Measurements from ENCODE around the gene CELA1. TPM values are rescaled to one million over a fixed set of nuclear protein-coding genes. Genes with fewer than 3 reads are reported as not detected.
"Not testable (repeated sequence)": the region's sequence is repeated elsewhere in the genome, so short reads cannot be mapped to it uniquely, and the experiment has no call there.

Gene CELA1
- total RNA-seq, 1 donor = not detected

GRCh38 chr12:51295651-51296050 lies 50.8 kb downstream of the CELA1 start:
- no peak for TF ChIP-seq CTCF (IDR thresholded peaks at IDR 0.05; ENCODE audit: insufficient read depth, low read depth, low read length)
- H3K4me3 ChIP-seq (ENCODE audit: low read depth, low read length) = no peak overlapping the region
- no peak for DNase-seq (ENCODE audit: low read depth)

- not testable (repeated sequence) for DNase-seq (ENCODE audit: low read depth); H3K4me3 ChIP-seq (ENCODE audit: low read depth, low read length)
These were observed 52.4 kb downstream of the CELA1 start for GRCh38 chr12:51294097-51294496.

- no peak for TF ChIP-seq CTCF (IDR thresholded peaks at IDR 0.05; ENCODE audit: insufficient read depth, low read depth, low read length)
- DNase-seq (ENCODE audit: low read depth) = no peak
- no peak overlapping the region for H3K4me3 ChIP-seq (ENCODE audit: low read depth, low read length)
These were observed 52.8 kb downstream of the CELA1 start for GRCh38 chr12:51293696-51294095.

- H3K4me3 ChIP-seq (ENCODE audit: low read depth, low read length); DNase-seq (ENCODE audit: low read depth): not testable (repeated sequence)
These were observed 54.6 kb downstream of the CELA1 start for GRCh38 chr12:51291603-51292513.

- DNase-seq (ENCODE audit: low read depth) = no peak
- no peak overlapping the region for H3K4me3 ChIP-seq (ENCODE audit: low read depth, low read length)
- TF ChIP-seq CTCF (IDR thresholded peaks at IDR 0.05; ENCODE audit: insufficient read depth, low read depth, low read length) = no peak
These were observed 60.6 kb downstream of the CELA1 start for GRCh38 chr12:51285843-51286242.

- no peak for TF ChIP-seq CTCF (IDR thresholded peaks at IDR 0.05; ENCODE audit: insufficient read depth, low read depth, low read length)
- DNase-seq (ENCODE audit: low read depth) = peak; percentile 44
- H3K4me3 ChIP-seq (ENCODE audit: low read depth, low read length) = no peak overlapping the region
These were observed 65.1 kb downstream of the CELA1 start for GRCh38 chr12:51281202-51281924.

Other genes starting within 250 kb of the CELA1 start
- 6.4 and 7.8 TPM in 2 replicates for gene TFCP2, start 173.5 kb downstream of the CELA1 start, total RNA-seq
- 3.5 and 4.5 TPM in 2 replicates for gene POU6F1, start 128.6 kb downstream of the CELA1 start, total RNA-seq
- gene DAZAP2, start 107.9 kb downstream of the CELA1 start, total RNA-seq = 106 and 139 TPM in 2 replicates
- 5.2 and 8.4 TPM in 2 replicates for gene SMAGP, start 76.3 kb downstream of the CELA1 start, total RNA-seq
- not detected in 2 replicates for gene BIN2, start 22.5 kb downstream of the CELA1 start, total RNA-seq
- 32.2 and 66.9 TPM in 2 replicates for gene GALNT6, start 44.7 kb upstream of the CELA1 start, total RNA-seq
- gene SLC4A8, start 78.2 kb upstream of the CELA1 start, total RNA-seq = 6.9 and 9.0 TPM in 2 replicates
- gene SCN8A, start 244.6 kb upstream of the CELA1 start, total RNA-seq = 23.5 and 33.7 TPM in 2 replicates

All from fibroblast of villous mesenchyme (primary cell).